Breast epithelium (tissue), 3 donors: ENCODE data around the gene RFPL2.

Experiments used
- POLR2A ChIP-seq: fragments of 450-650 bp; IDR thresholded peaks from one replicate; pipeline ENCODE4 v1.6.1; 2016; ENCODE audit warnings: antibody characterized with exemption, mild to moderate bottlenecking, moderate library complexity
- POLR2AphosphoS5 ChIP-seq, 3 donors: sonication (generic); formaldehyde crosslinking; IDR thresholded peaks; one replicate each; pipeline ENCODE4 v1.6.1; 2017; ENCODE audit warnings: antibody characterized with exemption in 3 of 3
- TF ChIP-seq, protein P1 (sequence below), 3 donors: fragments of 450-650 bp; IDR thresholded peaks; one replicate each; pipeline ENCODE4 v1.5.1; 2016 to 2017; ENCODE audit warnings: antibody characterized with exemption in 3 of 3, mild to moderate bottlenecking in 3 of 3, moderate library complexity in 3 of 3

GRCh38 chr22:32199961-32200360 lies 4.9 kb downstream of the RFPL2 start:
- TF ChIP-seq, protein P1, sequence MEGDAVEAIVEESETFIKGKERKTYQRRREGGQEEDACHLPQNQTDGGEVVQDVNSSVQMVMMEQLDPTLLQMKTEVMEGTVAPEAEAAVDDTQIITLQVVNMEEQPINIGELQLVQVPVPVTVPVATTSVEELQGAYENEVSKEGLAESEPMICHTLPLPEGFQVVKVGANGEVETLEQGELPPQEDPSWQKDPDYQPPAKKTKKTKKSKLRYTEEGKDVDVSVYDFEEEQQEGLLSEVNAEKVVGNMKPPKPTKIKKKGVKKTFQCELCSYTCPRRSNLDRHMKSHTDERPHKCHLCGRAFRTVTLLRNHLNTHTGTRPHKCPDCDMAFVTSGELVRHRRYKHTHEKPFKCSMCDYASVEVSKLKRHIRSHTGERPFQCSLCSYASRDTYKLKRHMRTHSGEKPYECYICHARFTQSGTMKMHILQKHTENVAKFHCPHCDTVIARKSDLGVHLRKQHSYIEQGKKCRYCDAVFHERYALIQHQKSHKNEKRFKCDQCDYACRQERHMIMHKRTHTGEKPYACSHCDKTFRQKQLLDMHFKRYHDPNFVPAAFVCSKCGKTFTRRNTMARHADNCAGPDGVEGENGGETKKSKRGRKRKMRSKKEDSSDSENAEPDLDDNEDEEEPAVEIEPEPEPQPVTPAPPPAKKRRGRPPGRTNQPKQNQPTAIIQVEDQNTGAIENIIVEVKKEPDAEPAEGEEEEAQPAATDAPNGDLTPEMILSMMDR (IDR thresholded peaks at IDR 0.05) = no peak
- TF ChIP-seq POLR2A = no peak
- TF ChIP-seq POLR2AphosphoS5 (IDR thresholded peaks at IDR 0.05) = no peak
